COLO668 (cell line): ENCODE results near the gene PRR7.
A peak's percentile ranks its signal among the peaks of the same experiment; 100 is the strongest.

Source experiments
- DNase-seq: peaks from one replicate; lab custom pipeline; 2025; ENCODE audit not compliant: unreplicated experiment; lab: John Stamatoyannopoulos, UW

PRR7 gene

DNA sequence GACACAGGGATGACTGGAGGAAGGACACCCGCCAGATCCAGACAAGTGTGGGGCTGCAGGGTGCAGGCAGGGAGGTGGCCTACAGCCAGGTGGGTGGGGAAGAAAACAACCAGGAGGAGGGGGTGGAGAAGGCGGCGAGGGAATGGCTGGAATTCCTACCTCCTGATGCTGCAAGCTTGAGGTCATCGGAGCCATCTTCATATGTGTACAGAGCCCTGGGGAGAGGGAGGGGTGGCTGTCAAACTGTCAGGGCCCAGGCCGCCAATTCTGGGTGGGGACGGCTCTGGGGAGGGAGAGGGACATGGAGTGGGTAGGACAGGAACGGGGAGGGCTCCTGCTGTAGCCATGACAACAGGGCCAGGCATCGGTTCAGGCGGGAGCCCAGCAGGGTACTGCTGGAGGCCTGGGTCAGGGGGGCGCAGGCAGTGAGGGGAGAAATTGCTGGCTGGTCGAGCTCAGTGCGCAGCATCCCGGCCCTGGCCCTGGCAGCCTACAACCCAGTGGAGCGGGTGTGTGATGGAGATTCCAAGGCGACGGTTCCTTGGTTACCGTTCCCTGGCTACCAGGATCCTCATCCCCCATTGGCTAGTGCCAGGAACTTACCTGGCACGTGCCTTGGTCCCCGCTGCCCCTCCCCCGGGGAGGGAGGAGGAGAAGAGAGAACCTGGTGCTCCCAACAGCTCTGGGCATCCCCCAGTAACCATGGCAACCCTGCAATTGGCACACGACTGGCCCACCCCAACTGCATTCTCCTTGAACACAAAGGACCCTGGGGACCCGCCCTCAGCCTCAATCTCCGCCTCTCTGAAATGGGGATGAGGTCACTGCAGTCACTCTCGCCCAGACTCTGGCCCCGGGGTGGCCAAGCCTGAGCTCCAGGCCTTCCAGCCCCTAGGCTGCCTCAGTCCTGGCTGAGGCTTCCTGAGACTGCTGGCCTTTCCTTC lies 22.3 kb downstream of the PRR7 start:
- no peak for DNase-seq

DNA sequence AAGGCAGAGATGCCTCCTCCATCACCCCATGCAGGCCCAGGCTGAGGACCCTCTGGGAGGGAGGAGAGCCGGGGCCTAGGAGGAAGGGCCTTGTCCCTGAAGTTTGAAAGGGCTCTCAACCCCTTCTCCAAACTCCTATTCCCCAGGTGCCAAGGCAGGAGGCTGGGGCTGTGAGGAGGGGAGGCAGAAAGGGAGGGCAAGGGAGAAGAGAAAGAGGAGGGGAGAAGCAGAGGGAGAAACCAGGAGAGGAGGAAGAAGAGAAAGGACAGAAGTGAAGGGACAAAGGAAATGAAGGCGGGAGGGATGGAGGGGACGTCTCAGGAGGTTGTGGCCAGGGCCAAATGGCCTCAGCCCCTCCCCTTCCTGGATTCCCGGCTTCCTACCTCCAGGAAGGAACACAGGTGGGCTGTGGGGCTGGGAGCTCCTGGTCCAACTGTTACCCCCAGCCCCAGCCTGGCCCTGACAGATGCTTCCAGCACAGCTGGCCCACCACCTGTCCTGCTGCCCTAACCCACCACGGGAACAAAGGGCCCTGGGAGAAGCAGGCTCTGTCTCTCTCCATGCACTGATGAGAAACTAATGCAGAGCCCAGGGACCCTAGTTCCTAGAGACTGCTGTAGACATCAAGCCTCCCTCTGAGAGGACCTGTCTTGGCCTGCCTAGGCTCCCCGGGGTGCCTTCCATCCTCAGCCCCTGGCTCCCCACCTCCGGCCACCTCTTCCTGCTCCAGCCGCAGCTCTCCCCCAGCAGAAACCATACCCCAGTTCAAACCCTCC lies 23.3 kb downstream of the PRR7 start:
- DNase-seq = no peak

DNA sequence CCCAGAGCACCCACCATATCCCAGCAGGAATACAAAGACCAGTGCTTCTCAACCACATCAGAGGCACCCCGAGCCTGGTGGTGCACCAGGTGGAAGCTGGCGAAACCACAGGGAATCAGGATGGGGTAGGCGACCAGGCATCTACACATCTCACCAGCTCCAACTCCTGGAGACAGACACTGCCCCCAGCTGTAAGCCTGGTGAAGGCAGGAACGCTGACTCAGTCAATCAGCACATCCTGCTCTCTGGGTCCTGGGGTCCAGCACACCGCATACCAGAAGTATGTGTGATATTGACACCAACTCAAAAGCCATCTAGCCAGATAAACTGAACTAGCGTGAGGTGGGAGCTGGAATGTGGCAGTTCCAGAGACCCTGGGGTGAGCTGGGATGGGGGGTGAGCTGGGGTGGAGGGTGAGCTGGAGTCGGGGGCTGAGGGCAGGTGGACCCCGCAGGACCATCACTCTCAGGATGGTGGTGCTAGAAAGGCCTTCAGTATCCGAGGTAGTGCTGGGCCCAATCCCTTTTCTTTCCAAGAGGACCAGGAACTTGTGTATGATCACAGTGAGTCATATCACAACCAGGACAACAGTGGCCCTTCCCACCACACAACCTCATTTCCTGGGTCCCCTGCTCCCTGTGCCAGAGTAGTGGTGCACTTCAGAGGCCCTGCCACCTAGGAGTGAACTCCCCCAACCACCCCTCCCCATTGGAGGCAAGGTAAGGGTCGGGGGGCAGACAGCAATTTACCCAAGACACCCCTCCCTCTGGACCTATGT lies 24.3 kb downstream of the PRR7 start:
- DNase-seq = no peak

DNA sequence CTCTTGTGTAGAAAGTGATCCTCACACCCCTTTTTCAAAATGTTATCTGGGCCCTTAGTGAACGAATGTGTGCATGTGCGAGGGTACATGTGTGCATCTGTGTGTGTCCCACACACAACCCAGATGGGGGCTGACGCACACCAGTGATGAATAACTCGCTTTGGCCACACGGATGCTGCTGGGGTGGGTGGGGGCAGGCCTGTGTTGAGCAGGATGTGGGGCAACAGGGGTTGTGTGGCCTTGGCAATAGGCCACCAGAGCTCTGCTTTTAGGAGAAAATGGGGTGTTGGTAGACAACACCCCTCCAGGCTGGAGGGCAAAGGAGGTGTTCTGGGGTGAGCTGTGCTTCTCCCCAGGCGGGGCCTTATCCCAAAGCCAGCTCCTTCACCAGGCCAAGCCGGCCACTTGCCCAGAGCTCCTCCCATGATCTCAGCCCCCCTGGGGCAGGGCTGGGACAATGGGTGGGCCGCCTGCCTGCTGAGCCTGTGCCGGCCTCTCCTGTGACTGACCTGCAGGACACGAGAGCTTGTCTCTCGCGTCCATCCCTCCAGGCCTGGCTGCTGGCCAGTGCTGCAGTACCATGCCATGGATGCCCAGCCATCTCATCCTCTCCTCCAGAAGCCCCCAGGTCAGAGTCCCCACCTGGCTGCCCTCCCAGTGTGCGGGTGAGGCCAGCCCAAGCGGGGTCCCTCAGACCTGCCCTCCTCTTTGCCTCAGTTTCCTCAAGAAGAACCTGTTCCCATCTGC lies 25.2 kb downstream of the PRR7 start:
- DNase-seq = no peak

DNA sequence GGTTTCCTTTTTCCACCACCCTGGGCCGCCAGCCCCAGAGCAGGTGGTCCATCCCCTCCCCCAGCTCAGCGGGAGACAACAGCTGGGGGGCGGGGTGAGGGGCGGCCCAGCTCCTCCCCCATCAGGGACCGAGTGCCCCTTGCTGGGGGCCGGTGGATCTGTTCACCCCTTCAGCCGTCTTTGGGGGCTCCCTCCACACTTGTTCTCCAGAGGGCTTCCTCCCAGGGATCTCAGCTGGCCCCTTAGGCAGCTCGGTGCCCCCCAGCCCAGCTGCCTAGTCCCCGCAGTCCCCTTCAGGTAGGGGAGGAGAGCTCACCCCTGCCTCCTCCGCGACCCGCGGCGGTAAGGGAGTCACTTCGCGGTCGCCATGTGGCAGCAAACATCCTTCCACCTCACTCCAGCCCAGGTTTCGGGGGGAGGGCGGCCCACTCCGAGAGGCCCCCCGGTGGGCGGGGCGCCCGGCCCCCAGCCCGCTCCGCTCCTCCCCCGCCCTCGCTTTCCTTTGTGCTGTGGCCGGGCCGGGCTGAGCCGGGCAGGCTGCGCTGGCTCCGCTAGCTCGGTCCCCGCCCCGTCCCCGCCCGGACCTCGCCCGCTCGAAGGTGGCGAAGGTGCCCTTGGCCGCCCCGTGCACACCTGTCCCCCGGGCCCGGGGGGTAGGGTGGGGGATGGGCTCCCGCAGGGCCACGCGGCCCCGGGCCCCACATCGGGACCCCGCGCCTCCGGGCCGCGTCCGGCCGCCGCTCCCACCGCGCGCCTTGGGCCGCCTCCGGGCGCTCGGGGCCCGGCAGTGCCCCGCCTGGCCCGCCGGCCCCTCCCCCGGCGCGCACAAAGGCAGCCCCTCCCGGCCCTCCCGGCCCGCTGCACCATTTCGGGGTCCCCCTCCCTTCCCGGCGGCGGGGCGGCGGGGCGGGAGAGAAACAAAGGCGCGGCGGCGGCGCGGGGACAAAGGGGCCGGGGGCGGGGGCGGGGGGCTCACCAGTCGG lies 26.1 kb downstream of the PRR7 start:
- DNase-seq = peak; percentile 13

DNA sequence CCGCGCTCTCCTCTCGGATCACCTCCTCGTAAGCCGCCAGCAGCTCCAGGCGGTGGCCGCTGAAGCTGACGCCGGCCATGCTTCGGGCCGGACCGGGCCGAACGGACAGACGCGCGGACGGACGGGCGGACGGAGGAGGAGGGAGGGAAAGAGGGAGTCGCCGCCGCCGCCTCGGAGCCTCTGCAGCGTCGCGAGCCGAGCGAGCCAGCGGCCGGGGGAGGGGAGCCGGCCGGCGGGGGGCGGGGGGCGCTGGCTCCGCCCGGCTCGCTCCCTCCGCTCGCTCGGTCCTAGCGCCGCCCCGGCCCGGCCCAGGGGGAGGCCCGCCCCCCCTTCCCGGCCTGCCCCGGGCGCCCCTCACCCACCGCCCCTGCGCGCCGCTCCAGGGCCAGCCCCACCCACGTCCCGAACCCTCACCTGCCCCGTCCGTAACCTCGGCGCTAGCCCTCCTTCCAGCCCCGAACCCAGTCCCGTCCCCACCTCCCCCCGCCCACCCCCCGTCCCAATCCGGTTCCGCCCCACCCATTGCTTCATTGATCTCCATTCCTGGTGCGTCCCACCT lies 26.9 kb downstream of the PRR7 start, which contains the start of gene DBN1:
Gene DBN1 (minus strand): TSS at position 192 of the 559 bp plus-strand sequence. CDS start 113 bp downstream, at position 79.
- peak; percentile 22 for DNase-seq

DNA sequence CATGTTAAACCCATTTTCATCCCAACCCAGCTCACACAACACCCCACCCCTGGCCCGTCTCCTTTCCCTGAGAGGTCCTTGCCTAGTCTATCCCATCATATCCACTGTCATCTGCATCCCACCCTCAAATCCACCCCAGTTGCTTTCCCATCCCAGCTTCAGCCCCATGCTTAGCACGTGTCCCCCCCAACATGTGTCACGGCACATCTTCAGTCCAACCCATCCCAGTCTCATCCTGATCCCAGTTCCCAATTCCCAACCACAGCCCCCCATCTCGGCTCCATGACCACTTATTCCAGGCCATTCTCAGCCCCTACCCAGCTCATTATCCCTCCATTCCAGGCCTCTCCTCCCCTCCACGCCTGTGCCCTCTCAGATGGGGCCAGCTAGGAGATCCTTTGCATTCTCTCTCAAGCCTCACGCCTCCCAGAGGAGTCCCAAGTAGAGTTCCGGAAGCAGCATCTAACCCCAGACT lies 27.4 kb downstream of the PRR7 start:
- DNase-seq = no peak

DNA sequence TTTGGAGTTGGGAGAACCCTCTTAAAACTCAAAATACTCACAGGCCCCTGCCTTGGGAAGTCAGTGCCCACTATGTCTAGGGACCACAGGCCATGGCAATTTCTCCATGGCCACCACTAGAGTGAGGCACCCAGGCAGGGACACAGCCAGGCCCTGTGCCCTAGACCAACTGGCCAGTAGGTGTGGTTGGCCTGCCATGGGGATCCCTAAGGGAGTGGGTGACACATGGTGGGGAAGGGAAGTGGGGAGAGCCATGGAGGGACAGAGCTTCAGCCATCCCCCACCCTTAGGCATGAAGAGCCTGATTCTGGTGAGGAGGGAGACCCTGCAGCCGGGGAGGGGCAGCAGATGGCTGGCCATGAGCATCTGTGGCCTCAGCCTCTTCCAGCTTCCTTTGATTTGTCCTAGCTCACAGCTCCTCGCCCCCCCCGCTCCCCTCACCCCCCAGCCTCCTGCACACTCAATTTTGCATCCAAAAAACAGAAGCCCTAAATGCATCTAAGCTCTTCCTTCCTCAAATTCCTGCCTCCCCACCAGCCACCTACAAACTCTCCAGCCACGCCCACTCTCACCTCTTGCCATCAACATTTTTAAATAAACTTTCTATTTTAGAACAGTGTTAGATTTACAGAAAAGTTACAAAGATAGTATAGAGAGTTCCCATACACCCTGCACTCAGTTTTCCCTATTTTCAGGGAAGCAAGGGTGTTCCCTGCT lies 28.4 kb downstream of the PRR7 start:
- DNase-seq = no peak

DNA sequence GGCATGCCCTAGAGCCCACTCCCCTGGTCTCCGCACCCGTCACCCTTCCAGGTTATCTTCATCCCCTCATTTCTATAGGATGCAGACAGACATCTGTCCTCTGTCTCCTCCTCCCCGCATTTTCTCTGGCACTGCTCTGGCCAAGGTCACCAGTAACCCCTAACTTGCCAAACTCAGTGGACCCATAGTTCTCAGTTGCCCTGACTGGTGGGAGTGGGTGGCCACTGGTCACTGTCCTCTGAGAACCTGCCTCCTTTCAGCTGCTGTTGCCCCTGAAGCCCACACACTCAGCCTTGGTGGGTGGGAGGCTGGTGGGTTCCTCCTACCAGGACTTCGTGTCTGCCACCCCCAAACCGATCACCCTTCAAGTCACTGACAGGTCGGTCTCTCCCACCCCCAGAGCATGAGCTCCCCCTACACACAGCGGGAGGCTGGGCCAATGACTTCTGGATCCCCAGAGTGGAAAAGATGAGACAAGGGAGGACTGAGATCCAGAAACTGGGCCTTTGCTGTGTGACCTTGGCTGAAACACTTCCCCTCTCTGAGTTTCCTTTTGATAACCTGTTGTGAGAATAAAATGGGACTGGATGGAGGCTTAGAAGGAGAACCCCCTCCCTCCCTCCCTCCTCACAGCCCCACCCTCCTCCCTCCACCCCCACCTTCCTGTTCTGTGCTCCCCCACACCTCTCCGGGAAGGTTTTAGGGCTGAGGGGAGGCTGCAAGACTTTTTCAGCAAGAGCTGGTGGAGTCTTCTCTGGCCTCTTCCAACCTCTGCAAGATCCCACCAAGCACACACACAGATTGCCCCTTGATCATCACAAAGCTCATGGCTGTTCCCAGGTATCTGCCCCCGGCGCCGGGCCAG lies 29.2 kb downstream of the PRR7 start:
- DNase-seq = no peak

DNA sequence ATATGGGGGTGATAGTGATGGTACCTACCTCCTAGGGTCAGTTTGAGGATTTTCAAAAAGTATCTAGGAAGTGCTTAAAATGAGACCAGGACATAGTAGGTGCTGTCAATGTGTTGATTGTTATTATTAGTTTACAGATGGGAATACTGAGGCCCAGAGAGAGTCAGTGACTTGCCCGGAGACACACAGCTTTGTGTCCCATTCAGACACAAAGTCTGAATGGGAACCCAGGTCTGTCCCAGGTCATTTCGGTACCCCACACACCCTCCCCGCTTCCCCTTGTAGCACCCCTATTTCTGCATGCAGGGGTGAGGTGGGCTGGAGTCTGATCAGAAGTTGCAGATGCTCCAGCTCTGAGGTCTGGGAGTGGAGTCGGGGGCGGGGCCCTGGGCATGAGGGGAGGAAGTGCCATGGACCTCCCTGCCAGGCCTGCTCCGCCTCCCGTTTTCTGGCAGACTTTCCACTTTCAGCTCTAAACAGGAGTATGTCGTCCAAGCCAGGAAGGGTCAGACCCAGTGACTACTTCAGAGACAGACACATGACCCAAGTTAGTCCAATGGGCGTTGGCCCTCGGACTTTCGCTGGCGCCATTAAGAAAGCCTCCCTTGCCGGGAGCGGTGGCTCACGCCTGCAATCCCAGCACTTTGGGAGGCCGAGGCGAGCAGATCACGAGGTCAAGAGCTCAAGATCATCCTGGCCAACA lies 30.1 kb downstream of the PRR7 start:
- DNase-seq = no peak

DNA sequence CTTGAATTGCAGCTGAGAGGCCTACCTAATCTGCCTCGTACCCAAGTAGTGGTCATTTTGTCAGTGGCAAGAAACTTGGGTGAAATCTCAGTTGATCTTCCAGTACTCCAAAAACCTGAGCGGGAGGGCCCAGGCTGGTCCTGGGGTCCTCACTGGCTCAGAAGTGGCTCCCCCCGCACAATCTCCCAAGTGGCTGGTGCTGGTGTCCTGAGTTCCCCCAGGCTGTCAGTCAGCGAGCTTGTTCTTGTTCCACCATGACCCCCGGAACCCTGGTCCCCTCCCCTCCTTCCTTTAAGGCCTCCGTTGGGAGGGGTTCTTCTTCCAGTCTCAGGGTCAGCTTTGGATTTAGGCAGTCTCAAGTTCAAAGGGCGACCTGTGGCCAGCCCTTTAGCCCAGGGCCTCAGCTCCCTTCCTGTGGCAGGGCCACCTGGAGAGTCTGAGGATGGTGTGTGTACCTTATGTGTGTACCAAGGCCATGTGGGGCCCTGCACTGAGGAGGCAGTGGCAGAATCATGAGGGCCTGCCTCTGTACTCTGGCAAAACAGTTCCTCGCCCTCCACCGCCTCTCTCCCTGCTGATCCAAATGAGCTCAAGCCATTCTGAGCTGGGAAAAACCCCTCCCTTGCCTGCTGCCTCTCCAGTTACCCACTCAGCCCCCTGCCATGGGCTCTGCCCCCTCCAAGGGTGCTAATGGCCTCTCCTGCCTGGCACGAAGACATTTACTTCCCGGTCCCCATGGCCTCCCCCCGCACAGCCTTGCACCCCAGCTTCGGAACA lies 31.3 kb downstream of the PRR7 start:
- DNase-seq = no peak

DNA sequence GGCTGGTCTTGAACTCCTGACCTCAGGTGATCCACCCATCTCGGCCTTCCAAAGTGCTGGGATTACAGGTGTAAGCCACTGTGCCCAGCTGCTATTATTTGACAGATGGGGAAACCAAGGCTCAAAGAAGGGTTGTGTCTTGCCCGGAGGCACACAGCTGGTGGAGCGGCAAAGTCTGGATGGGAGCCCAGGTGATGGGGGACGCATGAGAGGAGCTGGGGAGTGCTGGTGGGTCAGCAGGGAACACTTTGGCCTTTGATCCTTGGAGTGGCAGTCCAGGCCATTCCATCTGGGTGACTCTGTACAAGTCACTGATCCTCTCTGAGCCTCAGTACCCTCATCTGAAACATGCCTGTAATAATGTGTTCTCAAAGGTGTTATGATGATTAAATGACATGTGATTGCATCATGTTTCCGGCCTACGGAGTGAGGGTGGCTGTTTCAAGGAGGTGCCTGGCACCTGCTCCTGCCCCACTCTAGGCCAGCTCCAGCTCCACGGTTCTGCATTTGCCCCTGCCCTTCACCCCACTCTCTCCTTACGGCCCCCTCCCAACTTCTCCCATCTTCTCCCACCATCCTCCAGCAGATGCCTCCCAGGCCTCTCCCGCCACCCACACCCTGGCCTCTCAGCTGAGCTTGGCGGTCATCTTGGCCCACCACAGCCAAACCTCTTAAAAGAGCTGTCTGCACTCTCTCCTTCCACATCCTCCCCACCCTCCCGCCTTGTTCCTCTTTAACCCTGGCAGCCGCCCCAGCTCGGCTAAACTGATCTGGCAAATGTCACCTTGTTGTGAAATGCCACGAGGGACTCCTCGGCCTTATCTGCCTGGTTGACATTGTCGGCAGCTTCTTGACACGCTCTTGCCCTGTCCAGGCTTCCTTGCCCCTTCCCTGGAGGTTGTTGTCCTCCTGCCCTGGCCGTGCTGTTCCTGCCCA lies 32.4 kb downstream of the PRR7 start:
- no peak for DNase-seq

DNA sequence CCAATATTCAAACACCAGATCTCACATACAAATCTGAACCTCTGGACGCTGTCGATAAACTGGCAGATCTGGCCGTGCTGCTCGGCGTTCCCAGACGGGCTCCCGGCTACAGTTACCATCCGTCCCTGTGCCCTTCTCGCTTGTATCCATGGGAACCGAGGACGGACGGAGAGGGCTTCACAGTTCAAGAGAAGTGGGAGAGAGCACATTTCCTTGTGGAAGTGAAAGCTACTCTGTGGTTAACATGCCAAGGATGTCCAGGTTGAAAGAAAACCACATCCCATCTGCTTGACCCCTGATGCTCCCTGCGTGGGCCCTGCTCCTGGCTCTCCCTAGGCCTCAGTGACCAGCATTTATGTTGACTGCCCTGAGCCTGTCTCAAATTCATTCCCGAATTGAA lies 33.2 kb downstream of the PRR7 start:
- DNase-seq = no peak

DNA sequence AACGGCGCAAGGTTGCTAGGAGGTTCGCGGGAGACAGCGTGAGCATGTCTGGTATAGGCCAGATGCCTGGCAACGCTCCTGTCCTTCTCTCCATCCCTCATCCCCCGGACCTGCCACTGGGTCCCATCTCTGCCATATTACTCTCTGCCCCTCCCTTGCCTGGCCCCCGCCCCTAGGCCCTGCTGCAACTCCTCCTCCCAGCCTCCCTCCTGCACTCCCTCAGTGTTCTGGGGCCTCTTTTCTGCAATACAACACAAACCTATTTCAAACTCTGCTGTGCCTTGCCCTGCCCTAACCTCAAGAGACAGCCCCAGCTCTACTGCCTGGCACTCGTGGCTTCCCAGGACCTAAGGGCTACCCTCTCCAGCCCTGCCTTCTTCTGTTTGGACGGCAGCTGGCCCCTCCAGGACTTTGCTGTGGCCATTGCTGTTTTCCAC lies 35.8 kb downstream of the PRR7 start:
- no peak for DNase-seq

DNA sequence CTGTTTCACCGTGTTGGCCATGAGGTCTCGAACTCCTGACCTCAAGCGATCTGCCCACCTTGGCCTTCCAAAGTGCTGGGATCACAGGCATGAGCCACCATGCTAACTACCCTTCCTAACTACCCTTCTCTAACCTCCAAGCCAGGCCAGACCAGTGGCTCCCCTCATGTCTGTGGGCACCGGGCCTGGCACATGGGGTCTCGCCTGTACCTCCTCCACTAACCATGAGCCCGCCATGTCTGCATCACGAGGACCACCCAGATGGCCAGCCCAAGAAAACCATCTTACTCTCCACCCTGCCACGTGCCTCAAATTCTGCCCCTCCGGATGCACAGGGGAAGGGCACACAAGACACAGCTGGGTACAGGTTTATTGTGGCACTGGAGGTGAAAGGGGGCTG lies 36.4 kb downstream of the PRR7 start:
- no peak for DNase-seq
